ENCODE results near the gene IL36RN.

The IL36RN gene

GRCh38 chr2:113076954-113077669 lies 18.1 kb downstream of the IL36RN start:
- TF ChIP-seq, protein P1, sequence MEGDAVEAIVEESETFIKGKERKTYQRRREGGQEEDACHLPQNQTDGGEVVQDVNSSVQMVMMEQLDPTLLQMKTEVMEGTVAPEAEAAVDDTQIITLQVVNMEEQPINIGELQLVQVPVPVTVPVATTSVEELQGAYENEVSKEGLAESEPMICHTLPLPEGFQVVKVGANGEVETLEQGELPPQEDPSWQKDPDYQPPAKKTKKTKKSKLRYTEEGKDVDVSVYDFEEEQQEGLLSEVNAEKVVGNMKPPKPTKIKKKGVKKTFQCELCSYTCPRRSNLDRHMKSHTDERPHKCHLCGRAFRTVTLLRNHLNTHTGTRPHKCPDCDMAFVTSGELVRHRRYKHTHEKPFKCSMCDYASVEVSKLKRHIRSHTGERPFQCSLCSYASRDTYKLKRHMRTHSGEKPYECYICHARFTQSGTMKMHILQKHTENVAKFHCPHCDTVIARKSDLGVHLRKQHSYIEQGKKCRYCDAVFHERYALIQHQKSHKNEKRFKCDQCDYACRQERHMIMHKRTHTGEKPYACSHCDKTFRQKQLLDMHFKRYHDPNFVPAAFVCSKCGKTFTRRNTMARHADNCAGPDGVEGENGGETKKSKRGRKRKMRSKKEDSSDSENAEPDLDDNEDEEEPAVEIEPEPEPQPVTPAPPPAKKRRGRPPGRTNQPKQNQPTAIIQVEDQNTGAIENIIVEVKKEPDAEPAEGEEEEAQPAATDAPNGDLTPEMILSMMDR (IDR thresholded peaks at IDR 0.05; ENCODE audit: low read depth, low read length), result no peak
- in situ Hi-C loops (cut with HindIII; ENCODE audit: low sequenced_read_pairs), result no loop called here
- H3K4me3 ChIP-seq (ENCODE audit: low read depth, low read length), result no peak overlapping the region
- DNase-seq (ENCODE audit: low read depth, low spot score), result no peak

GRCh38 chr2:113077921-113078320 lies 18.9 kb downstream of the IL36RN start:
- TF ChIP-seq, protein P1 (IDR thresholded peaks at IDR 0.05; ENCODE audit: low read depth, low read length), result no peak
- H3K4me3 ChIP-seq (ENCODE audit: low read depth, low read length), result no peak overlapping the region
- no peak for DNase-seq (ENCODE audit: low read depth, low spot score)
- in situ Hi-C loops (cut with HindIII; ENCODE audit: low sequenced_read_pairs), result no loop called here

DNA sequence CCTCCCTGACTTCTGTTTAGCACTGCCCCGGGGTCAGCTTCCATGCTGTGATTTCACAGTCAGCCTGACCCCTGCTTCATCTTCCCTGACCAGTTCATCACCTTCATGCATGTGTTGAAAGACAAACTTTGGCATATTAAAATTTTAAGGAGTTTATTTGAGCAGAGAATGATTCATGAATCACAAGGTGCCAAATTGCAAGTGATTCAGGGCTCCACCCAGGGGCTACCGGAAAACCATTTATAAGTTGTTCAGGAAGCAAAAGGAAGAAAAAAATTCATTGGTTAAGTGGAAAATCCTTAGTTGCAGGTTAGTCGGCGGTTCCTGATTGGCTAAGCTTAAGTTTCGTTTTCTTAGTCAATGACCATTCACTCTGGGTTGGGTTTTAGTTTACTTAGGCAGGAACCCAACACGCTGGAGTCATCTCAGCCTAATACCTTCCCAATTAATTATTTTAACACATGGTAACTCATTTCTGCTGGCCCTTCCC lies 19.4 kb downstream of the IL36RN start:
- DNase-seq (ENCODE audit: low read depth, low spot score), result no peak

DNA sequence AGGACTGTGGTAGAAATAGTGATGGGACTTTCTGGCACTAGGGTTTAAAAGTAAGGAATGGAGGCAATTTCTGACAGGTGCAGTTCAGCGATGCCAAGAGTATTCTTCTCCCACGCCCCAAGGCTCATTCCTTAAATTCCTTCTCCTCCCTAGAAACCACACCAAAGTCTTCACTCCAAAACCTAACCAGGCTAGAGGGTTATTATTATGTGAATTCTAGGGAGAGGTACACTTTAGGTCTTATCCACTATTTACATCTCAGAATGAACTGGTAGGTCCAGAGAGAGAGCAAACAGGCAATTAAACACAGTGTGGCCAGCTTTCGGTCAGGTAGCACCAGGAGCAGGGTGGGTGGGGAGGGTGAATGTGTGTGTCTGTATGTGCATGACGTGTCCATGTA lies 20.1 kb downstream of the IL36RN start:
- in situ Hi-C loops (cut with HindIII; ENCODE audit: low sequenced_read_pairs), result no loop called here
- TF ChIP-seq, protein P1 (IDR thresholded peaks at IDR 0.05; ENCODE audit: low read depth, low read length), result no peak
- DNase-seq (ENCODE audit: low read depth, low spot score), result no peak
- no peak overlapping the region for H3K4me3 ChIP-seq (ENCODE audit: low read depth, low read length)

More for the DNA sequence above, 19.4 kb downstream of the IL36RN start:
- no peak overlapping the region for H3K4me3 ChIP-seq (ENCODE audit: low read depth, low read length)
- in situ Hi-C loops (cut with HindIII; ENCODE audit: low sequenced_read_pairs), result no loop called here
- TF ChIP-seq, protein P1 (IDR thresholded peaks at IDR 0.05; ENCODE audit: low read depth, low read length), result no peak

DNA sequence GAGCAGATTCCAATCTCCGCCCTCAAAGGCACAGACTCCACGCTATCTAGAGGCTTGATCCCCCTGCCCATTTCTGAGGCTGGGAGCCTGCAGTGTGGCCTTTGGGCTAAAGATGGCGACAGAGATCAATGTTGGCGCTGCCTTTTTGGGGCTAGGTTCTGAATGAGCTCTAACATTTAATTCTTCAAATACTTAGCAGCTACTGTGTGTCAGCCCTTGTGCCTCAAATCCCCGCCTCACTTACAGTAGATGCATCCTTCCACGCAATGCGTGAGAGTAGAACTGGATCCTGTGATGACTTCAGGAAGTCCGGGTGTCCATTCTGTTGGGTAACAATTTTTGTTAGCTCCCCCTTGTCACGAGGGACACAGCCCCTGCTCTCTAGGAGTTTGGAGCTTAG lies 21.1 kb downstream of the IL36RN start:
- in situ Hi-C loops (cut with HindIII; ENCODE audit: low sequenced_read_pairs), result no loop called here
- TF ChIP-seq, protein P1 (IDR thresholded peaks at IDR 0.05; ENCODE audit: low read depth, low read length), result peak; percentile 88
- peak; percentile 12 for DNase-seq (ENCODE audit: low read depth, low spot score)

GRCh38 chr2:113081488-113082210 lies 22.7 kb downstream of the IL36RN start:
- in situ Hi-C loops (cut with HindIII; ENCODE audit: low sequenced_read_pairs), result no loop called here
- TF ChIP-seq, protein P1 (IDR thresholded peaks at IDR 0.05; ENCODE audit: low read depth, low read length), result no peak
- DNase-seq (ENCODE audit: low read depth, low spot score), result no peak
- no peak overlapping the region for H3K4me3 ChIP-seq (ENCODE audit: low read depth, low read length)

More for the DNA sequence above, 21.1 kb downstream of the IL36RN start:
- H3K4me3 ChIP-seq (ENCODE audit: low read depth, low read length), result no peak overlapping the region

Data from astrocyte of the spinal cord (primary cell).